ENCODE data around the gene SH3BGRL2. TPM values are rescaled to one million over a fixed set of nuclear protein-coding genes. Genes with fewer than 3 reads are reported as not detected.

SH3BGRL2 gene
- total and polyA plus RNA-seq, 2 of the 8 experiments (the other 6 are each of a cell fraction or from before 2014, with no cell fraction given) = 6.0 to 20.3 TPM

DNA sequence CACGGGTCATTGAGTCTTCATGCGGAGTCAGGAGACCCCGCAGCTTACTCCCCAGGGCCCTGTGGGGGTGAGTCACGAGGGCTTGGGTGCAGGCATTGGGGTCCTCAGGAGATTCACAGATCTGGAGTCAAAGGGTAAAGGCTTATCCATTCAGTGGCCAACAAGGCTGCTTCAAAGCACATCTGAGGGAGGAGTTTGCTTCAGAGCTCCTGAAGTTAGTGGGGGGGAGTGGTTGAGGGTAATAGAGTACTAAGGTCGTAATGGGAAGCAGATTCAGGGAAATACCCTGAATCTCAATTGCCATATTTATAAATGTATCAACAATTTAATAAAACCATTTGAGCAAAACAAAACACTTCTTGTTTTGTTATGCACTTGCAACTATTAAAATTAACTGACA, 37.3 kb downstream of the SH3BGRL2 start:
- Histone ChIP-seq H3K56ac (replicated peaks; ENCODE audit: insufficient read length, low read depth, low read length) (no peak overlapping the region), H3K23me2 (ENCODE audit: low read depth, low read length) (no peaks in the 10 kb centered on the region), H2BK12ac (ENCODE audit: low read depth, low read length) (no peak overlapping the region), H2BK120ac (replicated peaks; ENCODE audit: low read depth, low read length) (no peak overlapping the region), H4K8ac (ENCODE audit: extremely low read depth, insufficient read depth, low read length) (no peak overlapping the region), H3K9ac (replicated peaks in 1 of 4; ENCODE audit: extremely low read depth in 1 of 4, low read depth in 3 of 4, low read length in 3 of 4) (no peak overlapping the region), H3K79me2 (ENCODE audit: control insufficient read depth in 1 of 2, insufficient read depth in 2 of 2, low read length in 2 of 2) (no peaks in the 10 kb centered on the region), H4K91ac (replicated peaks; ENCODE audit: insufficient read length, low read length) (no peak overlapping the region), H3K9me3 (ENCODE audit: insufficient read depth in 2 of 2, low read depth in 1 of 2, low read length in 1 of 2) (no peaks in the 10 kb centered on the region), H4K20me1 (replicated peaks in 1 of 2; ENCODE audit: control insufficient read depth in 1 of 2, insufficient read depth in 2 of 2, low read length in 2 of 2) (no peaks in the 10 kb centered on the region), H3K4me2 (ENCODE audit: insufficient read depth in 1 of 2, low read depth in 2 of 2, low read length in 2 of 2) (no peak overlapping the region), H2AFZ (ENCODE audit: low read length) (no peak overlapping the region), H3K23ac (ENCODE audit: insufficient read length) (no peak overlapping the region), H3K27me3 (replicated peaks in 1 of 4; ENCODE audit: control insufficient read depth in 3 of 4, extremely low read depth in 1 of 4, insufficient read depth in 3 of 4, low read length in 3 of 4) (no peaks in the 10 kb centered on the region), H2BK5ac (ENCODE audit: low read depth, low read length) (no peak overlapping the region), H3K14ac (ENCODE audit: insufficient read length) (no peak overlapping the region), H2AK5ac (ENCODE audit: low read depth, low read length) (no peak overlapping the region), H2BK20ac (ENCODE audit: low read length) (no peak overlapping the region), H3K4me3 (ENCODE audit: extremely low read depth in 1 of 4, insufficient read depth in 2 of 4, low read depth in 3 of 4, low read length in 4 of 4) (no peak overlapping the region), H3K27ac (ENCODE audit: low read depth, low read length) (no peak overlapping the region), H4K5ac (ENCODE audit: insufficient read length, low read depth, low read length) (no peak overlapping the region), H3K4me1 (replicated peaks in 1 of 4; ENCODE audit: control insufficient read depth in 3 of 4, insufficient read depth in 4 of 4, low read length in 3 of 4) (peaks cover 0 to 16% (median 10%) of the 10 kb centered on the region in 4 experiments; a peak in 6 of 7 replicates), H3K79me1 (ENCODE audit: low read depth, low read length) (no peaks in the 10 kb centered on the region; the same call in 1 of the 2 replicates), H2BK15ac (ENCODE audit: low read length) (no peak overlapping the region), H3K4ac (replicated peaks; ENCODE audit: insufficient read length, low read depth, low read length) (no peak overlapping the region), H3K36me3 (ENCODE audit: control insufficient read depth in 2 of 4, insufficient read depth in 4 of 4, low read length in 3 of 4) (no peaks in the 10 kb centered on the region), H3K18ac (ENCODE audit: extremely low read depth, low read length) (no peak overlapping the region)
- DNase-seq (ENCODE audit: low read depth in 1 of 2, low spot score in 2 of 2) (no peak), FAIRE-seq (no peak)
- ChIA-PET POLR2A (ENCODE audit: partially characterized antibody) (no interaction called here), CTCF (ENCODE audit: partially characterized antibody) (interaction anchor here (0.7 kb wide), 1 partner anchor 22 kb away, joined by 3 read pairs; no protein-coding TSS in a partner anchor)
- 85% methylated on average over 5 of the region's 5 CpGs; no CpG with 5 or more reads in 1 of the 2 experiments for WGBS, 2 experiments (ENCODE audit: extremely low coverage in 1 of 2, insufficient coverage in 1 of 2, insufficient read length in 1 of 2, insufficient replicate concordance in 2 of 2, low coverage in 1 of 2, low lambda C conversion rate in 2 of 2, missing lambda C conversion rate in 1 of 2)
- TF ChIP-seq RNF2 (IDR thresholded peaks at IDR 0.05; ENCODE audit: borderline replicate concordance, low read depth, low read length, missing control alignments, poor library complexity, severe bottlenecking) = no peak

Measured in H1 (cell line).